ENCODE measurements around the gene DCXR. TPM values are rescaled to one million over a fixed set of nuclear protein-coding genes. Genes with fewer than 3 reads are reported as not detected.
A peak's percentile ranks its signal among the peaks of the same experiment; 100 is the strongest.

Gene DCXR
- total and polyA plus RNA-seq, 2 of the 13 experiments (the other 11 are each of a cell fraction or from before 2014, with no cell fraction given) = 287 to 311 TPM

DNA sequence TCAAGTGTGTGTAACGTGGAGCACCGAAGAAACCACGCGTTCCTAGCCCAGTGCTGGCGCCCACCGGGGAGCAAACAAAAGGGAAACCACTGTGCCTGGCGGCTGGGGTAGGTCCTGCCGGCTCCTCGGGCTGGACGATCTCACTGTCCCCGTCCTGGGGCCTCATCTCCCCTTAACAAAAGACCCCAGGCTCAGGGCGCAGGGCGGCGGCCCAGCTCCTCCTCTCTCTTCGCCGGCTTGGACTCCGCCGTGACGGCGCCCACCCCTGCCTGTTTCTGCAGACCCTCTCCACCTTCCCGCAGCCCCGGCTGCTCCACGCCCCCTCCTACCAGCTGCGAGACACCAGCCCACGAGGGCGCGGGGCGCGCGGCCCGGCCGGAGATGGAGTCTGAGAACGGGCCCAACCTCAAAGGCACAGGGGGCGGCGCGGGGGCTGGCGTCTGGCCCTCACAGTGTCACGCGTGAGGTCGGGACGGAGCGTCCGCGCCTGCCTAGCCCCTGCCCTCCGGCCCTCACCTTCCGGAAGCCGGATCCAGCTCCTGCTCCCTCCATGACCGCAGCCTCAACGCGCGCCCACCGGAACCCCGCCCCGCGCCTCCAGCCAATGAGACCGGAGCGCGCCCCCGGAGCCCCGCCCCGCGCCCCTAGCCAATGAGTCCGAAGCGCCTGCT is 15.1 kb downstream of the DCXR start, which contains the start of gene CENPX (continued):
- TF ChIP-seq ZSCAN5A (CRISPR knock-in tag; IDR thresholded peaks at IDR 0.05; ENCODE audit: borderline replicate concordance) (no peak), BHLHE40 (IDR thresholded peaks at IDR 0.05; ENCODE audit: low read length) (no peak), ZNF616 (CRISPR knock-in tag; IDR thresholded peaks at IDR 0.05; ENCODE audit: low read depth) (peak; percentile 38; the same call in 1 of the 2 replicates), ZNF569 (CRISPR knock-in tag; IDR thresholded peaks at IDR 0.05; ENCODE audit: borderline replicate concordance) (no peak), ZNF414 (CRISPR knock-in tag; IDR thresholded peaks at IDR 0.05) (0 out of 2 replicates have a peak, but pooled peaks have one; percentile 63), POLR2A (IDR thresholded peaks at IDR 0.05; ENCODE audit: insufficient read depth in 1 of 2, low read depth in 2 of 2, low read length in 2 of 2) (peak in 1 of 2 experiments; percentile 77; a peak in 2 of 4 replicates), SYNCRIP (IDR thresholded peaks at IDR 0.05; ENCODE audit: insufficient read depth, low read depth, low read length) (no peak), GATAD2A (CRISPR knock-in tag; IDR thresholded peaks at IDR 0.05) (0 out of 2 replicates have a peak, but pooled peaks have one; percentile 1), ZNF207 (IDR thresholded peaks at IDR 0.05; ENCODE audit: borderline replicate concordance) (no peak), THAP7 (CRISPR knock-in tag; IDR thresholded peaks at IDR 0.05) (no peak), KLF15 (CRISPR knock-in tag; IDR thresholded peaks at IDR 0.05; ENCODE audit: borderline replicate concordance) (peak; percentile 76), ZSCAN31 (CRISPR knock-in tag; IDR thresholded peaks at IDR 0.05; ENCODE audit: low read depth) (peak; percentile 35), CBX2 (IDR thresholded peaks at IDR 0.05; ENCODE audit: low read depth, low read length) (no peak), CBX2 (CRISPR knock-in tag; IDR thresholded peaks at IDR 0.05; ENCODE audit: low read depth) (peak; percentile 44; the same call in 1 of the 2 replicates), NBN (conservative IDR thresholded peaks at IDR 0.05) (no peak), AGO1 (IDR thresholded peaks at IDR 0.05; ENCODE audit: low read depth, low read length, poor library complexity, severe bottlenecking) (peak; percentile 99), ZNF572 (CRISPR knock-in tag; IDR thresholded peaks at IDR 0.05) (no peak), XBP1 (CRISPR knock-in tag; IDR thresholded peaks at IDR 0.05) (no peak), ZNF773 (CRISPR knock-in tag; IDR thresholded peaks at IDR 0.05; ENCODE audit: borderline replicate concordance) (no peak)
- TF ChIP-seq, protein P1, sequence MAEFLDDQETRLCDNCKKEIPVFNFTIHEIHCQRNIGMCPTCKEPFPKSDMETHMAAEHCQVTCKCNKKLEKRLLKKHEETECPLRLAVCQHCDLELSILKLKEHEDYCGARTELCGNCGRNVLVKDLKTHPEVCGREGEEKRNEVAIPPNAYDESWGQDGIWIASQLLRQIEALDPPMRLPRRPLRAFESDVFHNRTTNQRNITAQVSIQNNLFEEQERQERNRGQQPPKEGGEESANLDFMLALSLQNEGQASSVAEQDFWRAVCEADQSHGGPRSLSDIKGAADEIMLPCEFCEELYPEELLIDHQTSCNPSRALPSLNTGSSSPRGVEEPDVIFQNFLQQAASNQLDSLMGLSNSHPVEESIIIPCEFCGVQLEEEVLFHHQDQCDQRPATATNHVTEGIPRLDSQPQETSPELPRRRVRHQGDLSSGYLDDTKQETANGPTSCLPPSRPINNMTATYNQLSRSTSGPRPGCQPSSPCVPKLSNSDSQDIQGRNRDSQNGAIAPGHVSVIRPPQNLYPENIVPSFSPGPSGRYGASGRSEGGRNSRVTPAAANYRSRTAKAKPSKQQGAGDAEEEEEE (CRISPR knock-in tag; IDR thresholded peaks at IDR 0.05; ENCODE audit: borderline replicate concordance) = no peak
- TF ChIP-seq, protein P2, sequence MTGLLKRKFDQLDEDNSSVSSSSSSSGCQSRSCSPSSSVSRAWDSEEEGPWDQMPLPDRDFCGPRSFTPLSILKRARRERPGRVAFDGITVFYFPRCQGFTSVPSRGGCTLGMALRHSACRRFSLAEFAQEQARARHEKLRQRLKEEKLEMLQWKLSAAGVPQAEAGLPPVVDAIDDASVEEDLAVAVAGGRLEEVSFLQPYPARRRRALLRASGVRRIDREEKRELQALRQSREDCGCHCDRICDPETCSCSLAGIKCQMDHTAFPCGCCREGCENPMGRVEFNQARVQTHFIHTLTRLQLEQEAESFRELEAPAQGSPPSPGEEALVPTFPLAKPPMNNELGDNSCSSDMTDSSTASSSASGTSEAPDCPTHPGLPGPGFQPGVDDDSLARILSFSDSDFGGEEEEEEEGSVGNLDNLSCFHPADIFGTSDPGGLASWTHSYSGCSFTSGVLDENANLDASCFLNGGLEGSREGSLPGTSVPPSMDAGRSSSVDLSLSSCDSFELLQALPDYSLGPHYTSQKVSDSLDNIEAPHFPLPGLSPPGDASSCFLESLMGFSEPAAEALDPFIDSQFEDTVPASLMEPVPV (CRISPR knock-in tag; IDR thresholded peaks at IDR 0.05) = peak; percentile 89
- TF ChIP-seq, protein P3, sequence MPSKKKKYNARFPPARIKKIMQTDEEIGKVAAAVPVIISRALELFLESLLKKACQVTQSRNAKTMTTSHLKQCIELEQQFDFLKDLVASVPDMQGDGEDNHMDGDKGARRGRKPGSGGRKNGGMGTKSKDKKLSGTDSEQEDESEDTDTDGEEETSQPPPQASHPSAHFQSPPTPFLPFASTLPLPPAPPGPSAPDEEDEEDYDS (CRISPR knock-in tag; IDR thresholded peaks at IDR 0.05) = no peak
- TF ChIP-seq, protein P4, sequence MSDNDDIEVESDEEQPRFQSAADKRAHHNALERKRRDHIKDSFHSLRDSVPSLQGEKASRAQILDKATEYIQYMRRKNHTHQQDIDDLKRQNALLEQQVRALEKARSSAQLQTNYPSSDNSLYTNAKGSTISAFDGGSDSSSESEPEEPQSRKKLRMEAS (IDR thresholded peaks at IDR 0.05) = peak; percentile 65
